HG02571 (cell line): ENCODE measurements around the gene KRTAP6-2.

Source experiments
- ATAC-seq: cut with Tn5 transposase; IDR thresholded peaks from one replicate; pipeline ENCODE4 v1.9.1; 2021; ENCODE audit warnings: mild to moderate bottlenecking, moderate library complexity; ENCODE audit not compliant: unreplicated experiment

KRTAP6-2 gene

DNA sequence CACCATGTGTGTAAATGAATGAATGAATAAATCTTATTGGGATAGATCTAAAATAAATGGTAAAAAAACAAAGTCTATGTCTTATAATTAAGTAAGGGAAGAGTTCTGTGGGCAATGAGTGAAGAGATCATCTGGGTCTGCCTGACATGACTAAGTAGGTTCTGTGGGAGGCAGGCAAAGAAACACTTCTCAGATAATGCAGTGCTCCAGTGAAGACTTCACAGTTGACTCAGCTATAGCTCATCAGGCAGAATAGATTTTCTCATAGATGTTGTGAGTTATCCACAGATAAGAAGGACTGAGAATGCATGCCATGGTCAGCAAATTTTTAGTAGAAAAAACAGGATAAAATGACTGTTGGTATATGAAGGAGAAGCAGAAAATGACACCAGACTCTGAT lies 20.9 kb downstream of the KRTAP6-2 start:
- no peak for ATAC-seq

DNA sequence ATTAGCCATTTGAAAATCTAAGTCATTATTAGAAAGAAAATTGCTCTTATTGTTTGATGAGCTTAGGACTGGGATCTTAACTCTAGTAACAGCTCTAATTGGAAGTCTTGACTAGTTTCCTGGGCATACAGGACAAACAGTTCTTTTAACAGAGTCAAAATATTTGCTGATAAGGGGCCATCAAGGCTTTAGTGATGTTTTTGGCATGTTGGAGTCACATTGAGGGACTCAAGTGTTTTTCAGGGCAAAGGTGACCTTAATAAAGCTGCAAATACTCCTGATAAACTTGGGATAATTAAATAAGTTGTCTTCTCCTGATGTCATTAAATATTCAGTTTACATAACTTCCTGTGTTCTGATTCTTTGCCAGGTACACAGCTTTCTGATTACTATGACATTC lies 31.1 kb downstream of the KRTAP6-2 start:
- no peak for ATAC-seq

DNA sequence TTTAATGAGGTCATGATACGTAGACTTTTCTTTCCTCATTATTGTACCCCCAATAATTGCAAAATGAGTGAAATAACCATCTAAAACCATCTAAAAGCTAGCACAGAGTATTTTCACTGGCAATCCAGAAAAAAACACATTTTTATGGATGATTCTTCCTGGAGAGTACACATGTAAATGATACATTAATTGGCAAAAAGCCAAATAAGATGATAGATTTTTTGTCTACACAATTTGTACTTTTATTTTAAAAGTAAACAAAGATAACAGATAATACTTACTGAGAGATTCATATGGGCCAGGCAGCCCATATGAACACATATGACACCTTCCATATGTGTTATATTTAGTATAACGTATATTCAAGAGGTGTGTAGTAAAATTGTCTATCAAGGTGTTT lies 35.1 kb downstream of the KRTAP6-2 start:
- ATAC-seq = no peak

DNA sequence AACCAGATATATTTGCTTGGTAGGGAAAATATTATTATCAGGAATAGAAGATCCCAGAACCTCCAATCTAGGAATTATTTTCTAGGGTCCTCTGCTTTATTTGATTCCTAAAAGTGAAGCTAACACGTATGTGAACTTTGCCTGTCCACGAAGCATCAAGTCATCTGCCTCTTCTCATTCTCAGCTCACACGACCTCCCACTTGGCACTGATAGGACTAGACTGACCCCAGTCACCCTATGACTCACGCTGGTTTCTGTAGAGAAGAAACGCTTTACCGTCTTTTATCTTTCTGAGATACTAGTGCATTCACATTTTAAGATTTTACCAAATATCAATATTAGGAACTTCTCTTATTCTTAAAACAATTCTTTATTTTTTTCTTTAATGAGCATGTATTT lies 35.6 kb downstream of the KRTAP6-2 start:
- ATAC-seq = no peak

DNA sequence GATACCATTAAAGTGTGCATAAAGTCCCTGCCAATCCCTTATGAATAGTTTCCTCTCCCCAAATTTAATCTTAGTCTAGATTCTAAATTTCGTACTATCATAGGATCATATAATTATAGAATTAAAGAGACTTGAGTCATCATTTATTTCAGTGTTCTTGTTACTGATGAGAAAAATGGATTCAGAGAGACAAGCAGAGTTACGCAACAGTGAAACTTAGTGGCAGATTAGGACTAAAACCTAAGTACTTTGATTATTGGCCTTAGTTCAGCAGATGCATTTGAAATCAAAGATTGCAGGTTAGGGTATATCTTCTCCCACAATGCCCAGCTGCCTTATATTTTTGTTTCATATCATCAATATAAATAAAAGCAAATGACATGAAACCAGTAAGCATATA lies 36.7 kb downstream of the KRTAP6-2 start:
- no peak for ATAC-seq

DNA sequence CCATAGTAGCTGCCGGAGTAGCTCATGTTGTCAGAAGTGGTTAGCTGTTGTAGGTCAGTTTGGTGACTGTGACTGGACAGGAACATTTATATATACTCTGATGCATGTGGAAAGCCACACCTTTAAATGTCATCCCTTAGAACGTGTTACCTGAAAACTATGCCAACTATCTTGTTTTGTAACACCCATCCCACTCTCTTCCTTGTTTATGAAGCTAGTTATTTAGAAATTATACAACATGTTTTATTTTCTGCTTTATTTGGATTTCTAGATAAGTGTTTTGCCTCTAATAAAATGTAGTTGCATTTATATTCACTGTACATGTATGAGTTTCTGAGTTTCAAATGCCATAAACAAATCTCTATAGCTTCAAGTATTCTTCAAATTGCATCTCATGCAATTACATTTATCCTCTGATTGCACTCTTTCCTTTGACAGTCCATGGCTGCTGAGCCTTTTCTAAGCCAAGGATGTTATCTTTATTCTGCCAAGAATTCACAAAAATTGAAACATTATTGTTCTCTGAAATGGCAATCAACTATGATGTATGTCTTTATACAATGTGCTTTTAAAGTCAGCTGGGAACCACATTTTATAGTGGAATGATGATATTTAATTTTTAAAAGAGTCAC lies 37.3 kb downstream of the KRTAP6-2 start, which contains the start of gene KRTAP19-7:
Gene KRTAP19-7, minus strand, starts transcription at position 51 of the 632 bp plus-strand sequence. Its CDS starts 25 bp downstream, at position 26.
- no peak for ATAC-seq

DNA sequence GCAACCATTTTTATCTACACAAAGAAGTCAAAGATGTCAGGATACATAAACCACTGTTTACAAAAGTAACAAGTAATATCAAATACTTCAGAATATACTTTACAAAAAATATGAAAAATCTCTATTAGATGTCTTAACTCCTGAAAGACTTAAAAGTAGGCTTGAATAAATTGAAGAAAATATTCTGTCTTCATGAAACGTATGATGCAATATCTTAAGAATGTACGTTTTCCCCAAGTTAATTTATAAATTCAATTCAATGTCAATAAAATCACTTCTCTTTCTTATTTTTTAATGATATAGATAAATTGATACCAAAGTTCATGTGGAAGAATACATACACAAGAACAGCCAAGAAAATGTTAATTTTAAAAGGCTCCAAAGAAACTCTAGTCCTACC lies 43.6 kb downstream of the KRTAP6-2 start:
- no peak for ATAC-seq

DNA sequence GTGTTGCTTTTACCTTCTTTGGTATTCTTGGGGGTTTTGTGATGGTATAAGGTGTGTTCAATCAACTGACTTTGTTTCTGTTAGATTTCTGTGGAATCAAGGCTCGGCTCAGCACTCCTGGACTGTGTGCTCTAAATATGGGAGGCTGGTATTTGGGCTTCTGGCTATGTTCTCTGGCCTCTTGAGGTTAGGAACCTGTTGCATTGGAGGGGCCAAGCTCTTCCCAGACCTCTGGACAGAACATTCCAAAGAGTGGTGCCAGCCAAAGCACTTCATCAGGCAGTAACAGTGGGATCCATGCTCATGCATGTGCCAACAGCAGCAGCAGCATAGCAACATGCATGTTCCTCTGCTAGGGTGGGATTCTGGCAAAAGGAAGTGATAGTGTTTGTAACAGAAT lies 45.9 kb downstream of the KRTAP6-2 start:
- no peak for ATAC-seq
